Heart left ventricle (tissue), 16 donors: ENCODE measurements around the gene SGIP1. TPM values are rescaled to one million over a fixed set of nuclear protein-coding genes. Genes with fewer than 3 reads are reported as not detected.
"Not testable (repeated sequence)": the region's sequence is repeated elsewhere in the genome, so short reads cannot be mapped to it uniquely, and the experiment has no call there.

ENCODE experiments used
- ATAC-seq, 4 donors: fragments of 200-7000 bp; cut with Tn5 transposase; one replicate each; pipeline ENCODE4 v1.9.1; 2020 to 2022; ENCODE audit warnings: moderate library complexity in 4 of 4, mild to moderate bottlenecking in 3 of 4, moderate number of reproducible peaks in 1 of 4
- DNase-seq, 5 donors: peaks; one replicate each; pipeline ENCODE4 v3.0.0-alpha.2; 2020
- H3K27ac ChIP-seq, 12 donors: fragments of 200-600 bp; sonication (generic) in 4 of 12; one replicate each; pipeline versions ENCODE4 v1.5.0 to v1.8.0; 2016 to 2022; ENCODE audit warnings: mild to moderate bottlenecking in 2 of 12
- H3K27me3 ChIP-seq, 9 donors: fragments of 200-600 bp; sonication (generic) in 2 of 9; one replicate each; pipeline versions ENCODE4 v1.5.1 to v1.8.0; 2016 to 2022; ENCODE audit warnings: mild to moderate bottlenecking in 3 of 9
- H3K36me3 ChIP-seq, 9 donors: fragments of 200-600 bp; sonication (generic) in 2 of 9; one replicate each; pipeline versions ENCODE4 v1.5.0 to v1.8.0; 2018 to 2022; ENCODE audit warnings: mild to moderate bottlenecking in 2 of 9
- H3K4me1 ChIP-seq, 12 donors: fragments of 200-600 bp; sonication (generic) in 4 of 12; one replicate each; pipeline versions ENCODE4 v1.5.0 to v1.8.0; 2016 to 2022; ENCODE audit warnings: mild to moderate bottlenecking in 3 of 12
- H3K4me3 ChIP-seq, 12 donors: fragments of 200-600 bp; sonication (generic) in 4 of 12; one replicate each; pipeline versions ENCODE4 v1.5.0 to v1.8.0; 2017 to 2022; ENCODE audit warnings: mild to moderate bottlenecking in 9 of 12, moderate library complexity in 4 of 12
- H3K9me3 ChIP-seq, 12 donors: fragments of 200-600 bp; sonication (generic) in 4 of 12; one replicate each; pipeline versions ENCODE4 v1.5.0 to v1.8.0; 2016 to 2022; ENCODE audit warnings: mild to moderate bottlenecking in 1 of 12
- CTCF ChIP-seq, 12 donors: fragments of 200-600 bp; sonication (generic) in 4 of 12; IDR thresholded peaks; one replicate each; pipeline versions ENCODE4 v1.5.0 to v1.8.0; 2018 to 2022; ENCODE audit warnings: antibody characterized with exemption in 12 of 12, mild to moderate bottlenecking in 5 of 12
- POLR2A ChIP-seq, 2 donors: fragments of 450-650 bp; IDR thresholded peaks; one replicate each; pipeline ENCODE4 v1.6.1; 2017; ENCODE audit warnings: antibody characterized with exemption in 2 of 2, mild to moderate bottlenecking in 2 of 2, moderate library complexity in 2 of 2
- WGBS, 4 donors: extraction: QIAGEN DNeasy Blood & Tissue Kit in 2 of 4; methylation state at CpG; one replicate each; pipeline versions ENCODE4 v1.1.5 to v1.1.7; 2013 to 2018; 5-methylcytosine and 5-hydroxymethylcytosine counted together
- intact Hi-C, 10 donors: fragments of 100-400 bp; cut with DNase I; formaldehyde crosslinking; loops; one replicate each; pipeline versions ENCODE4 v1.11.1 to v1.14.2; 2022
- polyA plus RNA-seq, 2 donors: library from polyadenylated mRNA; stranded (reverse); fragments of 200-250 nt; gene quantifications; one replicate each; pipeline ENCODE4 v1.2.3, GENCODE V29; 2013
- total RNA-seq, 9 donors: library from RNA; depleted of rRNA in 2 of 9; stranded (reverse); fragments of >200 nt in 2 of 9; fragmentation: NEBNext Ultra II Directional in 3 of 9; extraction: Animal tissue kit (Norgen Biotek cat#: 25700) in 3 of 9; gene quantifications; one replicate each; pipeline versions ENCODE4 v1.1.0 to v1.2.4, GENCODE V29; 2016 to 2023
- donor health status: ischemic (EF 13 %, LVEDD 7.1; RV severe dilation, severe dysfunction).
- donor health status: healthy with polysubstance abuse.
- donor health status: DM: no; HTN: yes; CAD: no.
- donor health status: DM: no; HTN: no; CAD: no.
- donor health status: ischemic (EF 25% LVEDD 6.9; RV normal size, moderate dysfunction).
- donor health status: ischemic (EF 25% LVEDD 5.7; RV mildly dilated, moderate dysfunction).
- donor health status: healthy.
- donor health status: DM: yes; HTN: yes; CAD: no.
- donor health status: ischemic (EF 35%, LVEDD 5.7; RV mildly dilated, moderate dysfunction).
- donor health status: nonischemic (EF 11% LVEDD 7.7; RV severe dilation, severe dysfunction).
- donor health status: DM: yes; HTN: yes; CAD: no.
- donor health status: PGD.
- donor health status: ischemic (EF 29% LVEDD 5.4; RV normal size, mild dysfunction).
- donor health status: nonischemic (EF 23%, LVEDD 6.1; RV moderate dilation, normal function).

The SGIP1 gene
- total and polyA plus RNA-seq, 11 donors = 2.1 to 17.3 (median 5.0) TPM

GRCh38 chr1:66725885-66726665 is 192.1 kb downstream of the SGIP1 start:
- Histone ChIP-seq H3K27me3 (no peaks in the 10 kb centered on the region), H3K4me1 (peaks cover 0 to 14% (median 2%) of the 10 kb centered on the region in 12 donors), H3K36me3 (peaks cover 0 to 25% (median 0%) of the 10 kb centered on the region in 9 donors), H3K9me3 (no peaks in the 10 kb centered on the region), H3K4me3 (no peak overlapping the region), H3K27ac (no peak overlapping the region)
- WGBS, 4 donors = 28 to 33% (median 32%) methylated on average over 9 of the region's 9 CpGs
- TF ChIP-seq CTCF (IDR thresholded peaks at IDR 0.05) (peak; percentile 91 to 99 (median 96)), POLR2A (IDR thresholded peaks at IDR 0.05) (no peak)
- intact Hi-C loops = loop anchor here in 9 of 10 donors (2.0 to 10.0 kb wide), 8 partner anchors 194 to 474 kb away; partner anchors contain the start of gene SGIP1 (in 1 of the 9)
- DNase-seq (peak in 4 of 5 donors; percentile 26 to 43 (median 40)), ATAC-seq (peak; percentile 58 to 85 (median 80))

- intact Hi-C loops = loop anchor here in 9 of 10 donors (5.0 to 10.0 kb wide), 7 partner anchors 196 to 476 kb away; partner anchors contain the start of gene SGIP1 (in 1 of the 9)
- no peaks in the 10 kb centered on the region for H3K9me3 ChIP-seq
- 68 to 78% (median 74%) methylated on average over 2 of the region's 2 CpGs for WGBS, 4 donors
- peaks cover 0 to 24% (median 2%) of the 10 kb centered on the region in 12 donors for H3K4me1 ChIP-seq
- DNase-seq = no peak
- no peak for ATAC-seq
- no peaks in the 10 kb centered on the region for H3K27me3 ChIP-seq
- no peak overlapping the region for H3K4me3 ChIP-seq
- H3K27ac ChIP-seq = peak overlapping the region in 1 of 12 donors; percentile 9
- TF ChIP-seq POLR2A (IDR thresholded peaks at IDR 0.05) (no peak), CTCF (IDR thresholded peaks at IDR 0.05) (no peak)
- H3K36me3 ChIP-seq = peaks cover 0 to 16% (median 0%) of the 10 kb centered on the region in 9 donors
These were observed 194.1 kb downstream of the SGIP1 start for GRCh38 chr1:66728021-66728420.

- not testable (repeated sequence) for ATAC-seq, H3K9me3 ChIP-seq, H3K27me3 ChIP-seq, DNase-seq, H3K4me3 ChIP-seq
- H3K4me1 ChIP-seq = peaks cover 0 to 31% (median 2%) of the 10 kb centered on the region in 12 donors
- peak overlapping the region in 3 of 12 donors; percentile 9 to 21 (median 15) for H3K27ac ChIP-seq
- peaks cover 0 to 11% (median 0%) of the 10 kb centered on the region in 9 donors for H3K36me3 ChIP-seq
- intact Hi-C loops = loop anchor here in 9 of 10 donors (1.0 to 10.0 kb wide), 8 partner anchors 24 to 476 kb away; partner anchors contain the start of genes DYNLT5 (in 1 of the 9) and SGIP1 (in 1 of the 9)
These were observed 194.8 kb downstream of the SGIP1 start for GRCh38 chr1:66728716-66729115.

- intact Hi-C loops = loop anchor here in 9 of 10 donors (1.0 to 10.0 kb wide), 8 partner anchors 23 to 477 kb away; partner anchors contain the start of genes DYNLT5 (in 1 of the 9) and SGIP1 (in 1 of the 9)
- ATAC-seq (peak in 1 of 4 donors; percentile 27), DNase-seq (no peak)
- WGBS, 4 donors = 53 to 70% (median 57%) methylated on average over 6 of the region's 6 CpGs
- Histone ChIP-seq H3K4me1 (peaks cover 0 to 33% (median 2%) of the 10 kb centered on the region in 12 donors), H3K27me3 (no peaks in the 10 kb centered on the region), H3K4me3 (no peak overlapping the region), H3K36me3 (peaks cover 0 to 15% (median 0%) of the 10 kb centered on the region in 9 donors), H3K9me3 (no peaks in the 10 kb centered on the region), H3K27ac (peak overlapping the region in 6 of 12 donors; percentile 9 to 26 (median 14))
- no peak for TF ChIP-seq POLR2A (IDR thresholded peaks at IDR 0.05)
- TF ChIP-seq CTCF (IDR thresholded peaks at IDR 0.05) = no peak
These were observed 195.2 kb downstream of the SGIP1 start for GRCh38 chr1:66729119-66729518.
